ENCODE data around the gene TRIO. TPM values are rescaled to one million over a fixed set of nuclear protein-coding genes. Genes with fewer than 3 reads are reported as not detected.
A peak's percentile ranks its signal among the peaks of the same experiment; 100 is the strongest.

TRIO gene
- polyA plus RNA-seq, 1 of the 3 experiments (the other 2 are of a cell fraction), result 229 TPM

DNA sequence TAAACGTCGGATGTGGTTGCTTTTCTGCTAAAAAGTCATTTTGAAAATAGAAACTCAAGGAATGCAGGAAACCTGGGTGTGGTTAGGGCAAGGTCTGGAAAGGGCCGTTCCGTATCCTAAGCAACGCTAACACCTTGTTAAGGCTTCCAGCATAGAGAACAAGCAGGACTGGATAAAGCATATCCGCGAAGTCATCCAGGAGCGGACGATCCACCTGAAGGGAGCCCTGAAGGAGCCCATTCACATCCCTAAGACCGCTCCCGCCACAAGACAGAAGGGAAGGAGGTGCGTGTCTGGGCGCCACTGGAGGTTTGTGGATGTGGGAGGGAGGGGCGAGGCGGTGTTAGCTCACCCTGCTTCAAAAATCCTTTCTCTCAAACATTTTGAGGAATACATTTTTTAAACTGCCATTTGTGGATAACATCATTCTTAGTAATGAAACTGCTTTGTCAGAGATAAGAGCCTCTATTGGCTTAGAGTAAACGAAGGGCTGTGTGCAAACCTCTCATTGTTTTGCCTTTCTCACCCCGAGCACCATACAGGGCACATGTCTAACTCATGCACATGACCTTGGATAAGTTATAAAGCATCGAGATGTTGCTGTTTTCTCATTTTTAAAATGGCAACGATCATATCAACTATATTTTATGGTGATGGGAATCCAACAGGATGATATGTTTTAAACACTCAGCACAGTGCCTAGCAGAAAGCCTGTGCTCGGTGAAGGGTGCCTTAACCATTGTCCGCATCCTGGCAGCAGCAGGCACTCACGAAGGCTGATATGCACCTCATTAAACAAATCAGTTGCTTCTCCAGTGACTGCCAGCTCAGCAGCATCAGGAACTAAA lies 262.8 kb downstream of the TRIO start:
- WGBS (ENCODE audit: low lambda C conversion rate), result 63% methylated on average over 22 of the region's 22 CpGs
- Histone ChIP-seq H3K27me3 (ENCODE audit: insufficient read depth) (no peaks in the 10 kb centered on the region), H3K9me2 (no peaks in the 10 kb centered on the region), H3K4me2 (peak overlapping the region; percentile 66), H3K9ac (peak overlapping the region; percentile 33; the same call in 1 of the 2 replicates), H3K79me2 (ENCODE audit: insufficient read depth) (peaks cover 64% of the 10 kb centered on the region; the same call in 1 of the 2 replicates), H3F3A (replicated peaks; ENCODE audit: insufficient read depth) (peaks cover 47% of the 10 kb centered on the region), H3K9me3 (no peaks in the 10 kb centered on the region), H3K36me3 (replicated peaks in 1 of 2; ENCODE audit: control insufficient read depth in 1 of 2, insufficient read depth in 2 of 2, low read length in 1 of 2) (peaks cover 13 to 38% of the 10 kb centered on the region in 2 experiments), H3K27ac (ENCODE audit: low read depth in 2 of 2, low read length in 1 of 2) (peak overlapping the region; percentile 98 to 100; a peak in 3 of 4 replicates), H4K20me1 (ENCODE audit: insufficient read depth) (no peaks in the 10 kb centered on the region), H3K4me1 (ENCODE audit: control insufficient read depth in 1 of 2, insufficient read depth in 2 of 2, low read depth in 1 of 2, low read length in 1 of 2) (peaks cover 56 to 66% of the 10 kb centered on the region in 2 experiments), H2AFZ (ENCODE audit: low read depth) (no peak overlapping the region), H3K4me3 (ENCODE audit: low read depth in 2 of 2, low read length in 1 of 2) (peak overlapping the region in 1 of 2 experiments; percentile 12; a peak in 1 of 4 replicates)
- CTCF ChIA-PET, result no interaction called here
- TF ChIP-seq JUND (IDR thresholded peaks at IDR 0.05) (no peak), GABPA (IDR thresholded peaks at IDR 0.05; ENCODE audit: low read depth) (no peak)
- POLR2A ChIA-PET, result no interaction called here
- no peak for DNase-seq

DNA sequence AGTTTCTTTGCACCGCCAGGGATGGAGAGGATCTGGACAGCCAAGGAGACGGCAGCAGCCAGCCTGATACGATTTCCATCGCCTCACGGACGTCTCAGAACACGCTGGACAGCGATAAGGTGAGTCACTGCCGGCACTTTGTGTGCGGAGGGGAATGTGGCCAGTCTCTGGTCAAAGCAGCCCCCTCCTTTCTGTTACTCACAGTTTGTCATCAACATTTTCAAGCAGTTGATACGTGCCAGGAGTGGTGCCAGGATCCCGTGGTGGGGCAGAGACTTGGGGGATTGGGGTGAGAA lies 263.4 kb downstream of the TRIO start:
- Histone ChIP-seq H3K79me2 (ENCODE audit: insufficient read depth) (peaks cover 64% of the 10 kb centered on the region; the same call in 1 of the 2 replicates), H3K4me3 (ENCODE audit: low read depth in 2 of 2, low read length in 1 of 2) (no peak overlapping the region), H4K20me1 (ENCODE audit: insufficient read depth) (no peaks in the 10 kb centered on the region), H3K4me1 (ENCODE audit: control insufficient read depth in 1 of 2, insufficient read depth in 2 of 2, low read depth in 1 of 2, low read length in 1 of 2) (peaks cover 56 to 66% of the 10 kb centered on the region in 2 experiments), H3K9me2 (no peaks in the 10 kb centered on the region), H3K27ac (ENCODE audit: low read depth in 2 of 2, low read length in 1 of 2) (peak overlapping the region; percentile 98 to 100; a peak in 3 of 4 replicates), H3K36me3 (replicated peaks in 1 of 2; ENCODE audit: control insufficient read depth in 1 of 2, insufficient read depth in 2 of 2, low read length in 1 of 2) (peaks cover 13 to 32% of the 10 kb centered on the region in 2 experiments), H2AFZ (ENCODE audit: low read depth) (no peak overlapping the region), H3K9me3 (no peaks in the 10 kb centered on the region), H3K9ac (peak overlapping the region; percentile 46; the same call in 1 of the 2 replicates), H3K4me2 (peak overlapping the region; percentile 66), H3F3A (replicated peaks; ENCODE audit: insufficient read depth) (peaks cover 53% of the 10 kb centered on the region), H3K27me3 (ENCODE audit: insufficient read depth) (no peaks in the 10 kb centered on the region)
- CTCF ChIA-PET, result no interaction called here
- no peak for DNase-seq
- POLR2A ChIA-PET, result no interaction called here
- WGBS (ENCODE audit: low lambda C conversion rate), result 33% methylated on average over 12 of the region's 12 CpGs
- TF ChIP-seq, protein P1, sequence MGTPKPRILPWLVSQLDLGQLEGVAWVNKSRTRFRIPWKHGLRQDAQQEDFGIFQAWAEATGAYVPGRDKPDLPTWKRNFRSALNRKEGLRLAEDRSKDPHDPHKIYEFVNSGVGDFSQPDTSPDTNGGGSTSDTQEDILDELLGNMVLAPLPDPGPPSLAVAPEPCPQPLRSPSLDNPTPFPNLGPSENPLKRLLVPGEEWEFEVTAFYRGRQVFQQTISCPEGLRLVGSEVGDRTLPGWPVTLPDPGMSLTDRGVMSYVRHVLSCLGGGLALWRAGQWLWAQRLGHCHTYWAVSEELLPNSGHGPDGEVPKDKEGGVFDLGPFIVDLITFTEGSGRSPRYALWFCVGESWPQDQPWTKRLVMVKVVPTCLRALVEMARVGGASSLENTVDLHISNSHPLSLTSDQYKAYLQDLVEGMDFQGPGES (IDR thresholded peaks at IDR 0.05; ENCODE audit: low read depth, low read length), result no peak
- TF ChIP-seq ELF1 (IDR thresholded peaks at IDR 0.05) (no peak), MXI1 (IDR thresholded peaks at IDR 0.05; ENCODE audit: low read depth, low read length) (no peak), GATA2 (CRISPR knock-in tag; IDR thresholded peaks at IDR 0.05) (no peak), EP300 (IDR thresholded peaks at IDR 0.05; ENCODE audit: borderline replicate concordance in 1 of 2, low read depth in 1 of 2, low read length in 1 of 2) (peak in 1 of 2 experiments; percentile 98; a peak in 2 of 4 replicates), NFIC (IDR thresholded peaks at IDR 0.05; ENCODE audit: borderline replicate concordance) (peak; percentile 96), FOXJ3 (CRISPR knock-in tag; IDR thresholded peaks at IDR 0.05) (no peak), CHD2 (IDR thresholded peaks at IDR 0.05; ENCODE audit: low read length, partially characterized antibody) (no peak), FOSL2 (IDR thresholded peaks at IDR 0.05; ENCODE audit: borderline replicate concordance, low read depth) (peak; percentile 99), POLR2AphosphoS5 (IDR thresholded peaks at IDR 0.05; ENCODE audit: low read depth, low read length) (peak; percentile 73; the same call in 1 of the 2 replicates)
- TF ChIP-seq, protein P2, sequence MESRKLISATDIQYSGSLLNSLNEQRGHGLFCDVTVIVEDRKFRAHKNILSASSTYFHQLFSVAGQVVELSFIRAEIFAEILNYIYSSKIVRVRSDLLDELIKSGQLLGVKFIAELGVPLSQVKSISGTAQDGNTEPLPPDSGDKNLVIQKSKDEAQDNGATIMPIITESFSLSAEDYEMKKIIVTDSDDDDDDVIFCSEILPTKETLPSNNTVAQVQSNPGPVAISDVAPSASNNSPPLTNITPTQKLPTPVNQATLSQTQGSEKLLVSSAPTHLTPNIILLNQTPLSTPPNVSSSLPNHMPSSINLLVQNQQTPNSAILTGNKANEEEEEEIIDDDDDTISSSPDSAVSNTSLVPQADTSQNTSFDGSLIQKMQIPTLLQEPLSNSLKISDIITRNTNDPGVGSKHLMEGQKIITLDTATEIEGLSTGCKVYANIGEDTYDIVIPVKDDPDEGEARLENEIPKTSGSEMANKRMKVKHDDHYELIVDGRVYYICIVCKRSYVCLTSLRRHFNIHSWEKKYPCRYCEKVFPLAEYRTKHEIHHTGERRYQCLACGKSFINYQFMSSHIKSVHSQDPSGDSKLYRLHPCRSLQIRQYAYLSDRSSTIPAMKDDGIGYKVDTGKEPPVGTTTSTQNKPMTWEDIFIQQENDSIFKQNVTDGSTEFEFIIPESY (IDR thresholded peaks at IDR 0.05; ENCODE audit: borderline replicate concordance, low read depth), result no peak
- TF ChIP-seq, protein P3, sequence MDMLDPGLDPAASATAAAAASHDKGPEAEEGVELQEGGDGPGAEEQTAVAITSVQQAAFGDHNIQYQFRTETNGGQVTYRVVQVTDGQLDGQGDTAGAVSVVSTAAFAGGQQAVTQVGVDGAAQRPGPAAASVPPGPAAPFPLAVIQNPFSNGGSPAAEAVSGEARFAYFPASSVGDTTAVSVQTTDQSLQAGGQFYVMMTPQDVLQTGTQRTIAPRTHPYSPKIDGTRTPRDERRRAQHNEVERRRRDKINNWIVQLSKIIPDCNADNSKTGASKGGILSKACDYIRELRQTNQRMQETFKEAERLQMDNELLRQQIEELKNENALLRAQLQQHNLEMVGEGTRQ (IDR thresholded peaks at IDR 0.05; ENCODE audit: borderline replicate concordance, low read depth, low read length), result no peak
- TF ChIP-seq, protein P4, sequence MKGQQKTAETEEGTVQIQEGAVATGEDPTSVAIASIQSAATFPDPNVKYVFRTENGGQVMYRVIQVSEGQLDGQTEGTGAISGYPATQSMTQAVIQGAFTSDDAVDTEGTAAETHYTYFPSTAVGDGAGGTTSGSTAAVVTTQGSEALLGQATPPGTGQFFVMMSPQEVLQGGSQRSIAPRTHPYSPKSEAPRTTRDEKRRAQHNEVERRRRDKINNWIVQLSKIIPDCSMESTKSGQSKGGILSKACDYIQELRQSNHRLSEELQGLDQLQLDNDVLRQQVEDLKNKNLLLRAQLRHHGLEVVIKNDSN (IDR thresholded peaks at IDR 0.05; ENCODE audit: borderline replicate concordance, low read depth), result peak; percentile 40; the same call in 1 of the 2 replicates
- TF ChIP-seq, protein P5, sequence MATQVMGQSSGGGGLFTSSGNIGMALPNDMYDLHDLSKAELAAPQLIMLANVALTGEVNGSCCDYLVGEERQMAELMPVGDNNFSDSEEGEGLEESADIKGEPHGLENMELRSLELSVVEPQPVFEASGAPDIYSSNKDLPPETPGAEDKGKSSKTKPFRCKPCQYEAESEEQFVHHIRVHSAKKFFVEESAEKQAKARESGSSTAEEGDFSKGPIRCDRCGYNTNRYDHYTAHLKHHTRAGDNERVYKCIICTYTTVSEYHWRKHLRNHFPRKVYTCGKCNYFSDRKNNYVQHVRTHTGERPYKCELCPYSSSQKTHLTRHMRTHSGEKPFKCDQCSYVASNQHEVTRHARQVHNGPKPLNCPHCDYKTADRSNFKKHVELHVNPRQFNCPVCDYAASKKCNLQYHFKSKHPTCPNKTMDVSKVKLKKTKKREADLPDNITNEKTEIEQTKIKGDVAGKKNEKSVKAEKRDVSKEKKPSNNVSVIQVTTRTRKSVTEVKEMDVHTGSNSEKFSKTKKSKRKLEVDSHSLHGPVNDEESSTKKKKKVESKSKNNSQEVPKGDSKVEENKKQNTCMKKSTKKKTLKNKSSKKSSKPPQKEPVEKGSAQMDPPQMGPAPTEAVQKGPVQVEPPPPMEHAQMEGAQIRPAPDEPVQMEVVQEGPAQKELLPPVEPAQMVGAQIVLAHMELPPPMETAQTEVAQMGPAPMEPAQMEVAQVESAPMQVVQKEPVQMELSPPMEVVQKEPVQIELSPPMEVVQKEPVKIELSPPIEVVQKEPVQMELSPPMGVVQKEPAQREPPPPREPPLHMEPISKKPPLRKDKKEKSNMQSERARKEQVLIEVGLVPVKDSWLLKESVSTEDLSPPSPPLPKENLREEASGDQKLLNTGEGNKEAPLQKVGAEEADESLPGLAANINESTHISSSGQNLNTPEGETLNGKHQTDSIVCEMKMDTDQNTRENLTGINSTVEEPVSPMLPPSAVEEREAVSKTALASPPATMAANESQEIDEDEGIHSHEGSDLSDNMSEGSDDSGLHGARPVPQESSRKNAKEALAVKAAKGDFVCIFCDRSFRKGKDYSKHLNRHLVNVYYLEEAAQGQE (IDR thresholded peaks at IDR 0.05; ENCODE audit: low read depth, low read length), result peak; percentile 96
